Measurements from ENCODE around the gene NANOS1.
"Not testable (repeated sequence)": the region's sequence is repeated elsewhere in the genome, so short reads cannot be mapped to it uniquely, and the experiment has no call there.

The NANOS1 gene

GRCh38 chr10:119028445-119028899 is 1.0 kb upstream of the NANOS1 start:
- peaks cover 10% of the 10 kb centered on the region for H3K36me3 Mint-ChIP-seq (ENCODE audit: low read depth)
- not testable (repeated sequence) for H3K9me3 Mint-ChIP-seq, H3K27ac Mint-ChIP-seq
- peaks cover 20% of the 10 kb centered on the region for H3K4me1 Mint-ChIP-seq (ENCODE audit: low read depth)
- H3K4me3 Mint-ChIP-seq = peak overlapping the region; percentile 78
- H3K27me3 Mint-ChIP-seq (ENCODE audit: low read depth) = peaks cover 13% of the 10 kb centered on the region

GRCh38 chr10:119028900-119029612 is 458 bp upstream of the NANOS1 start:
- no peak overlapping the region for H3K27ac Mint-ChIP-seq
- peaks cover 22% of the 10 kb centered on the region for H3K4me1 Mint-ChIP-seq (ENCODE audit: low read depth)
- H3K36me3 Mint-ChIP-seq (ENCODE audit: low read depth) = peaks cover 14% of the 10 kb centered on the region
- H3K4me3 Mint-ChIP-seq = peak overlapping the region; percentile 78
- peaks cover 13% of the 10 kb centered on the region for H3K27me3 Mint-ChIP-seq (ENCODE audit: low read depth)
- H3K9me3 Mint-ChIP-seq = no peaks in the 10 kb centered on the region

- Mint-ChIP-seq H3K27ac (peak overlapping the region; percentile 15), H3K4me3 (peak overlapping the region; percentile 64), H3K36me3 (ENCODE audit: low read depth) (peaks cover 22% of the 10 kb centered on the region), H3K9me3 (no peaks in the 10 kb centered on the region), H3K27me3 (ENCODE audit: low read depth) (peaks cover 13% of the 10 kb centered on the region), H3K4me1 (ENCODE audit: low read depth) (peaks cover 22% of the 10 kb centered on the region)
Measured at GRCh38 chr10:119030421-119031250, 1.1 kb downstream of the NANOS1 start.

DNA sequence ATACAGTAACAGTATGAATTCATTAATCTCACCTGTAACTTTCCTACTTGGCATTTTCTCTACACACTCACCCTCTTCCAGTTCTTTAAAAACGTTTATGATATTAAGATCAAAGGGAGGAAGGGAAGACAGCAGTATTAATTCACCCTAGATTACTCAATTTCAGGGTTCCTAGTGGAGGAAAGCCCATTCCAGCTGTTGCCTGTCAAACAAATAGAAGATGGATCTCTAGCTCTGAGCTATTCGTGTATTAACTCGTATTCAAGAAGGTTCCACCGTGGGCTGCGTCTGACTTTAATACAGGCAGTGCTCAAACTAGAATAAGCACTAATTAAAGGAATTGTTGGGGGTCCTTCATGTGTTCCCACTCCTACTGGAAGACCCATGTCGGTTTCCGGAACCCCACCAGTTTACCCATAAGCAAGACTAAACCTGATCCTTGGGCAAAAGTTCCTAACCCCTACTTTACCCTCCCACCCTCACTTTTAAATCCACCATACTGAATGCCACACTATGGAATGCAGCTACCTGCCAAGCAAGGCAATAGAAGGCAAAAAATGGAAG is 2.1 kb downstream of the NANOS1 start:
- Mint-ChIP-seq H3K27me3 (ENCODE audit: low read depth) (peaks cover 13% of the 10 kb centered on the region), H3K4me1 (ENCODE audit: low read depth) (peaks cover 22% of the 10 kb centered on the region), H3K4me3 (peak overlapping the region; percentile 56), H3K27ac (no peak overlapping the region), H3K36me3 (ENCODE audit: low read depth) (peaks cover 25% of the 10 kb centered on the region), H3K9me3 (no peaks in the 10 kb centered on the region)

- Mint-ChIP-seq H3K4me1 (ENCODE audit: low read depth) (peaks cover 15% of the 10 kb centered on the region), H3K36me3 (ENCODE audit: low read depth) (peaks cover 54% of the 10 kb centered on the region), H3K27me3 (ENCODE audit: low read depth) (no peaks in the 10 kb centered on the region), H3K27ac (no peak overlapping the region), H3K9me3 (no peaks in the 10 kb centered on the region), H3K4me3 (no peak overlapping the region)
Measured at GRCh38 chr10:119039161-119039560, 9.6 kb downstream of the NANOS1 start.

GRCh38 chr10:119041326-119041725 is 11.8 kb downstream of the NANOS1 start:
- H3K9me3 Mint-ChIP-seq = no peaks in the 10 kb centered on the region
- H3K36me3 Mint-ChIP-seq (ENCODE audit: low read depth) = peaks cover 56% of the 10 kb centered on the region
- H3K27ac Mint-ChIP-seq = no peak overlapping the region
- no peak overlapping the region for H3K4me3 Mint-ChIP-seq
- H3K27me3 Mint-ChIP-seq (ENCODE audit: low read depth) = no peaks in the 10 kb centered on the region
- peaks cover 17% of the 10 kb centered on the region for H3K4me1 Mint-ChIP-seq (ENCODE audit: low read depth)

- Mint-ChIP-seq H3K36me3 (ENCODE audit: low read depth) (peaks cover 61% of the 10 kb centered on the region), H3K4me3 (no peak overlapping the region), H3K27ac (no peak overlapping the region), H3K27me3 (ENCODE audit: low read depth) (no peaks in the 10 kb centered on the region), H3K9me3 (no peaks in the 10 kb centered on the region), H3K4me1 (ENCODE audit: low read depth) (peaks cover 21% of the 10 kb centered on the region)
Measured at GRCh38 chr10:119042169-119042568, 12.7 kb downstream of the NANOS1 start.

- H3K27me3 Mint-ChIP-seq (ENCODE audit: low read depth) = no peaks in the 10 kb centered on the region
- H3K9me3 Mint-ChIP-seq = no peaks in the 10 kb centered on the region
- peaks cover 61% of the 10 kb centered on the region for H3K36me3 Mint-ChIP-seq (ENCODE audit: low read depth)
- H3K4me3 Mint-ChIP-seq = no peak overlapping the region
- peaks cover 31% of the 10 kb centered on the region for H3K4me1 Mint-ChIP-seq (ENCODE audit: low read depth)
- no peak overlapping the region for H3K27ac Mint-ChIP-seq
Measured at GRCh38 chr10:119045561-119045960, 16.0 kb downstream of the NANOS1 start.

- no peak overlapping the region for H3K4me3 Mint-ChIP-seq
Measured at GRCh38 chr10:119049361-119049760, 19.8 kb downstream of the NANOS1 start.

GRCh38 chr10:119049777-119050176 is 20.3 kb downstream of the NANOS1 start:
- peaks cover 30% of the 10 kb centered on the region for H3K4me1 Mint-ChIP-seq (ENCODE audit: low read depth)
- no peak overlapping the region for H3K27ac Mint-ChIP-seq
- no peak overlapping the region for H3K4me3 Mint-ChIP-seq
- H3K9me3 Mint-ChIP-seq = no peaks in the 10 kb centered on the region
- H3K27me3 Mint-ChIP-seq (ENCODE audit: low read depth) = no peaks in the 10 kb centered on the region
- H3K36me3 Mint-ChIP-seq (ENCODE audit: low read depth) = peaks cover 67% of the 10 kb centered on the region

More at GRCh38 chr10:119049361-119049760, 19.8 kb downstream of the NANOS1 start:
- Mint-ChIP-seq H3K9me3 (no peaks in the 10 kb centered on the region), H3K4me1 (ENCODE audit: low read depth) (peaks cover 30% of the 10 kb centered on the region), H3K27ac (no peak overlapping the region), H3K36me3 (ENCODE audit: low read depth) (peaks cover 65% of the 10 kb centered on the region), H3K27me3 (ENCODE audit: low read depth) (no peaks in the 10 kb centered on the region)

DNA sequence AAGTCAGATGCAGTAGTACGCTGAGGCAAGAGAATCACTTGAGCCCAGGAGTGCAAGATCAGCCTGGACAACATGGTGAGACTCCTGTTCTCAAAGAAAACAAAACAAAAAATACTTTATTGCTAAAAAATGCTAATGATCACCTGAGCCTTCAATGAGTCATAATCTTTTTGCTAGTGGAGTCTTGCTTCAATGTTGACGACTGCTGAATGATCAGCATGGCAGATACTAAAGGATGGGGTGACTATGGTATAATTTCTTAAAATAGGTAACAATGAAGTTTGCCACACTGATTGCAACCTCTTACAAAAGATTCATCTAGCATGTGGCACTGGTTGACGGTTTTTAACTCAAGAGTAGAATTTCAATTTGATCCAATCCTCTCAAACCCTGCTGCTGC is 22.3 kb downstream of the NANOS1 start:
- Mint-ChIP-seq H3K27me3 (ENCODE audit: low read depth) (no peaks in the 10 kb centered on the region), H3K27ac (no peak overlapping the region), H3K4me3 (no peak overlapping the region), H3K4me1 (ENCODE audit: low read depth) (peaks cover 25% of the 10 kb centered on the region), H3K36me3 (ENCODE audit: low read depth) (peaks cover 64% of the 10 kb centered on the region), H3K9me3 (no peaks in the 10 kb centered on the region)

DNA sequence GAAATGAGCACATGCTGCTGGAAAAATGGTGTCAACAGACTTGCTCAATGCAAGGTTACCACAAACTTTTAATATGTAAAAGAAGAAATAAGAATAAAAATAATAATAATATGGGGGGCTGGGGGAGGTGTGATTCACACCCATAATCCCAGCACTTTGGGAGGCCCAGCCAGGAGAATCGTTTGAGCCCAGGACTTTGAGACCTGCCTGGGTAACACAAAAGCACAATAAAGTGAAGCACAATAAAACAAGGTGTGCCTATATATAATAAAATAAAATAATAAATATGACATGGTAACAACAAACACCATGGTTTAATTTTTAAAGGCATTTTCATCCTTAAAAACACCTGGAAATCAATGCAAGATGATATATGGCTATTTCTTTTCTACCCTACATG is 26.0 kb downstream of the NANOS1 start:
- H3K4me1 Mint-ChIP-seq (ENCODE audit: low read depth) = peaks cover 9% of the 10 kb centered on the region
- no peaks in the 10 kb centered on the region for H3K27me3 Mint-ChIP-seq (ENCODE audit: low read depth)
- H3K27ac Mint-ChIP-seq = no peak overlapping the region
- no peak overlapping the region for H3K4me3 Mint-ChIP-seq
- no peaks in the 10 kb centered on the region for H3K9me3 Mint-ChIP-seq
- peaks cover 72% of the 10 kb centered on the region for H3K36me3 Mint-ChIP-seq (ENCODE audit: low read depth)

- H3K4me3 Mint-ChIP-seq = no peak overlapping the region
- H3K36me3 Mint-ChIP-seq (ENCODE audit: low read depth) = peaks cover 59% of the 10 kb centered on the region
- no peaks in the 10 kb centered on the region for H3K9me3 Mint-ChIP-seq
- H3K27ac Mint-ChIP-seq = peak overlapping the region; percentile 3
- H3K4me1 Mint-ChIP-seq (ENCODE audit: low read depth) = no peaks in the 10 kb centered on the region
- H3K27me3 Mint-ChIP-seq (ENCODE audit: low read depth) = no peaks in the 10 kb centered on the region
Measured at GRCh38 chr10:119058010-119058409, 28.5 kb downstream of the NANOS1 start.

DNA sequence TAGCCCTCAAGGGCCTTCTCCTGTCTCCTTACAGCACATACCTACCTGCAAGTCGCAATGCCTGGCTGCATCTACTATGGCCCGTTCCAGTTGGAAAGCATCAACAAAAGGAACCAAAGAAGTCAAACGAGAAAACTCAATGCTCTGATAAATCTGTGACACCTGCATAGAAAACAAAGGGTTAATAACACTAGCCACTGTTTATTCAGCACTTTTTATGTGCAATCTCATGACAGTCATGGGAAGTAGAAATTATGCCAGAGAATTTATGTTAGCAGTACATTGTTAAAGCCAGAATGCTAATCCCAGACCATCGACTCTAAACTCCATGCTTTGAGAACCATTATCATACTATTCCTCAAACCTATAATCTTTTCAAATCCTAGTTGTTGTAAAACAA is 30.0 kb downstream of the NANOS1 start:
- peaks cover 64% of the 10 kb centered on the region for H3K36me3 Mint-ChIP-seq (ENCODE audit: low read depth)
- H3K27ac Mint-ChIP-seq = no peak overlapping the region
- no peaks in the 10 kb centered on the region for H3K9me3 Mint-ChIP-seq
- no peaks in the 10 kb centered on the region for H3K27me3 Mint-ChIP-seq (ENCODE audit: low read depth)
- H3K4me3 Mint-ChIP-seq = no peak overlapping the region
- H3K4me1 Mint-ChIP-seq (ENCODE audit: low read depth) = peaks cover 1% of the 10 kb centered on the region

DNA sequence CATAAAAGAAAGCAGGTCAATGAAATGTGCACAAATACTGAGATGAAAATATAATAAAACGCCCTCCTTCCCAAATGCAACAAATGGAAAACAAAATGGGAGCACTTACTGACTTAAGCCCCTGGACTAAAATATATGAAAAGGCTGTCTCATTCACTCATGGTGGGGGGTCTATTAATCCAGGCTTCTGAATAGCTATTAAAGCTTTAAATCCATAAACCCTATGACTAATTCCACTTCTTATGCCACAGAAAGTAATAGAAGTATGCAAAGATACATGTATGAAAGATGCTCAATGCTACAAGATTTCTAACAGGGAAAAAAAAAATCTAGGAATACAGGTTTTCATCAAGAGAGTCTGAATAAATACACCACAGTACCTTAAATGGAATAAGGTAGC is 30.6 kb downstream of the NANOS1 start:
- Mint-ChIP-seq H3K27me3 (ENCODE audit: low read depth) (no peaks in the 10 kb centered on the region), H3K27ac (no peak overlapping the region), H3K36me3 (ENCODE audit: low read depth) (peaks cover 63% of the 10 kb centered on the region), H3K9me3 (no peaks in the 10 kb centered on the region), H3K4me1 (ENCODE audit: low read depth) (peaks cover 4% of the 10 kb centered on the region), H3K4me3 (no peak overlapping the region)

Data from T-helper 1 cell treated with Interleukin-12 subunit alpha and Interleukin-12 subunit beta and Interleukin-4 antibody, amounts not matched to agents 30 μg/mL and 1 μg/mL, for 36 hours (primary cell).